ENCODE data around the gene ZFP36L1.

- TF ChIP-seq POLR2A (IDR thresholded peaks at IDR 0.05) (no peak), CTCF (IDR thresholded peaks at IDR 0.05) (no peak), POLR2AphosphoS5 (IDR thresholded peaks at IDR 0.05) (no peak), EP300 (IDR thresholded peaks at IDR 0.05) (no peak)
Measured at GRCh38 chr14:68782091-68782981, 10.5 kb downstream of the ZFP36L1 start.
